Tongue (tissue), 2 donors: ENCODE measurements around the gene SEMA3E. TPM values are rescaled to one million over a fixed set of nuclear protein-coding genes. Genes with fewer than 3 reads are reported as not detected.
"Not testable (repeated sequence)": the region's sequence is repeated elsewhere in the genome, so short reads cannot be mapped to it uniquely, and the experiment has no call there.

Experiments used
- DNase-seq: peaks from one replicate; pipeline ENCODE4 v3.0.0-alpha.2; 2015
- total RNA-seq: library from RNA; depleted of rRNA; stranded (reverse); fragments of >200 nt; gene quantifications from one replicate; pipeline ENCODE4 v1.2.3, GENCODE V29; 2014

SEMA3E gene
- total RNA-seq, result 3.1 TPM

GRCh38 chr7:83648464-83649241 is at the start of gene SEMA3E:
SEMA3E (minus strand) TSS chr7:83649139.
- DNase-seq, result peak; percentile 59

DNA sequence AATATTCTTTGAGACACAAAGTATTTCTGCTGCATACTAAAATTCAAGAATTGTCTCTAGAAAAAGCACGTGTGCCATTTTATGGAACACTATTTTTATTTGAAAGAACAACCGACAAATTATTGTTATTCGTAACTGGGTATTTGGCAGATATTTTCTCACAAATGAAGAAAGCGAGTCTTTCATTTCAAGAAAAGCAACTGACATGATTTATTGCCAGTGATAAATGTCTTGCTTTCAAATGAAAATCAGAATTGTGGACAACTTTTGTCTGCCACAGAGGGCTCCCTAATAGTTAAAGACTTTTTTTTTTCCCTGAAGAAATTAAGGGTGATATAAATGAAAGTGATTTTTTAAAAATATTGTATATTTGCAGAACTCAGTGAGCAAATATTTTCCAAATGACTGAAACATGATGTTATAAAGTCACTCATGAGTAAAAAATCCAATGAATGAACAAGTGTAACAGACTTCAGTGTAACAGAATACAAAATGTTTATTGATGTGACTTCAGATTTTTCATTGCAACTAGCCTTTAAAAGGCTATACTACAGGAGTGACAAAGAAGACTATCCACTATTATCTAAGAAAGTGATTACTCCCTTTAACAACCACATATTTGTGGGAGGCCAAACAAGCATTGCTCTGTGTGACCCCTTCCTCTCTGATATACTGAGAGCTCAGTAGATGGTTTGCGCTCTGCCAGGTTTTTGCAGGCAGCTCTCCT is 49.0 kb upstream of the SEMA3E start:
- no peak for DNase-seq

DNA sequence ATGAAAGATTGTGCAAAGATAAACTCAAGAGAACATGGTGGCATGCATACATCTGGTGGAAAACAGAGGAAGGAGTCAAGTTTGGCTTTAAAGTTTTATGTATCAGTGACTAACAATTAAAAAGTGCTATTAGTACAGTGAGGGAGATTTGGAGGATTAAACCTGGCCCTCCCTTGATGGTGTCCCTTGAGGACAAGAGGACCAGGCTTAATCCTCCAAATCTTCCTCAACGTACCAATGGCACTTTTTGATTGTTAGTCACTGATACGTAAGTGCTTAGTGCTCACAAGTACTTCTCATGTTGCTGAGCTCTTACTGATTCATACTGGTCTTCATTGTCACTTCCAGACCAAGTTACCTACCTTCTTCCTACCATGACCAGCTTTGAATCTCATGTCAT is 47.2 kb upstream of the SEMA3E start:
- no peak for DNase-seq

- no peak for DNase-seq
Measured at GRCh38 chr7:83695128-83695960, 46.4 kb upstream of the SEMA3E start.

GRCh38 chr7:83693256-83693655 is 44.3 kb upstream of the SEMA3E start:
- no peak for DNase-seq

DNA sequence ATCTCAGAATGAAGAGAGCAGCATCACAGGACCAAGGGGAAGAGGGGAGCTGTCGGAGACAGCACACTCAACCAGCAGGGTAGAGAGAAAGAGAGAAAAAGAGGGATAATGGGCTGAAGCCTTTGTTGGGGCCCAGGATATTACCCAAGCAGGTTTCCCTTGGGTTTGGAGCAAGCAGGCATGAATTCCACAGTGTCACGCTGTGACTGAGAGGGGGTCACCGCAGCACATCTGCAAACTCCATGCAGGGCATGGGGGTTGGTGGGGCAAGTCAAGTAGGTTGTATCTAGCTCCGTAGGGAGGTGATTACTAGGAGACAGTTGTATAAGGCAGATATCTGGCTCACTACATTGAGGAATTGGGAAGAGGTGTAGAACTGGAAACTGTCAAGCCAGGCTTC is 42.2 kb upstream of the SEMA3E start:
- DNase-seq, result no peak

GRCh38 chr7:83689855-83690254 is 40.9 kb upstream of the SEMA3E start:
- DNase-seq, result no peak

DNA sequence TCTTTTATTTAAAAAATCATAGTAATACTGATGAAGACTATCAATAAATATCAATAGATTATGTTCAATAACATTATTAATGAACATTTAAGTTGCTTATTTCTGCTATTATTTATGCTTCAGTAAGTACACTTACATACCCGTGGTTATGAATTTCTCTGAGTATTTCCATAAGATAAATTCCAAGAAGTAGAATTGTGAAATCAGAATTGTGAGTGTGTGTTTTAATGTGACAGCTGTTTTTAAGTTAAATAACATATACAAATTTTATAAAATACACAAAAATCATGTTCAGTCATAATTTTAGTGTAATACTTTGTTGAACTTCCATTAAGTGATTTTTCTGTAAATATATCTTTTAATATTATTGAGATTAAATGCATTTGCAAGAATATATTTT is 37.5 kb upstream of the SEMA3E start:
- DNase-seq, result no peak

- no peak for DNase-seq
Measured at GRCh38 chr7:83684928-83685327, 36.0 kb upstream of the SEMA3E start.

GRCh38 chr7:83681200-83681778 is 32.4 kb upstream of the SEMA3E start:
- no peak for DNase-seq

DNA sequence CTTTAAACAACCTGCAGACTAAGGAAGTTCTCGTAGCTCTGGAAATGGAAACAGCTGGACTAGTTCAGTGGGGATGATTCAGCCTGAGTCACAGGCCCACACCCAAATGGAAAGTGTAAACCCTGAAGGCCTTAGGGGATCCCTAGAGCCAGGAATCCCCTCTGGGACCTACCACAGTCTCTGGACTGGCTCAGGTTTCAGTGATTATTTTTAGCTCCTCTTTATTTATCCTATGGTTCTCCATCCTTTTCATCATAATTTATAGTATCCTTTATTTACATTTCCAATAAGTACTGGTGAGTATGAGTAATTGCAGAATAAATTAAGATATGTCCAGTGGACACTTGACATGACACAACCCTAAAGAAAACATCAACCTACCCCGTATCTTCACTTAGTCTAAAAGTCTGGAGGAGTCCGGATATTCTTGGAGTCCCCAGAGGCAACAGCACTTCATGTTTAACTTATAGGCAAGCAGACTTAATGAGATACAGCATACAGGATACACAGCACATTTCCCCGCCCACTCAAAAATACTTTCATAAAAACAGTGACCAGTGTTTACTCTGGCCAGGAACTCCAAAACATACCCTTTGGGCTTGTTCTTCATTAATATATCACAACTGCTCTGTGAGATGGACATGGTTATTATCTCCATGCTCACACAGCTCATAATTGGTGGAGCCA is 28.4 kb upstream of the SEMA3E start:
- DNase-seq, result peak; percentile 38

- DNase-seq, result not testable (repeated sequence)
Measured at GRCh38 chr7:83673291-83673690, 24.4 kb upstream of the SEMA3E start.

- no peak for DNase-seq
Measured at GRCh38 chr7:83672157-83672556, 23.2 kb upstream of the SEMA3E start.

DNA sequence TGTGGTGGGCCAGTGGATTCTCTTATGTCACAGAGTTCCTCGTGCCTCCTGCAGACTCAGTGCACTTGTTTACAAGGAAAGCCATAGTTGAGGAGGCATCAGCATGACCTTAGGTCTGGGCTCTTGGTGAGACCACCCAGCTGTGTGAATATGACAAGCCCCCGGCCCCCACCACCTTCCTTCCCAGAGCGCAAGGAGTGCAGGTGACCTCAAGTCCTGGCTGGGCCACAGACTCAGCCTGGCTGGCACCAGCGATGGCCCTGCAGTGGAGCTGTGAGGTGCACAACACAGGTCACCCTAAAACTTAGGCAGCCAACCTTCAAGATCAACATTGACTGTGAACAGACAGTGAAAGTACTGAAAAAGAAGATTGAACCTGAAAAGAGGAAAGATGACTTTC is 14.2 kb upstream of the SEMA3E start:
- no peak for DNase-seq

GRCh38 chr7:83658126-83658525 is 9.2 kb upstream of the SEMA3E start:
- no peak for DNase-seq

GRCh38 chr7:83655951-83656556 is 7.1 kb upstream of the SEMA3E start:
- peak; percentile 61 for DNase-seq

GRCh38 chr7:83652481-83652880 is 3.5 kb upstream of the SEMA3E start:
- no peak for DNase-seq

DNA sequence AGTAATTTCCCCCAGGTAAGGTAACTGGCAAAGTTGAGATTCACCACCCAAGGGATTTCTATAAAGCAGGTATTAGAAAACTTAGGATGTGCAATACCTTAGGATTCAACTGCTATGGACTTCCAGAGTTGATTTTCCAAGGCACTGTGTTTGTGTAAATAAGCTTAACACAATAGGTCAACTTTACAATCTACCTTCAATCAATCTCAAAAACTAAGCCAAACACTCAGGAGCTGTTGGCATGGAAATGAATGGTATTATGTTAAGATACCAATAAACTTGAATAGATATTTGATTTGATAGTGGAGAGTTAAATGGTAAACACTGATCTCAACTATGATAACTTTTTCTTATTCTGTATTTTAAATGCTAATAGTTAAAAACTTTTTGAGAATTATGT is 762 bp upstream of the SEMA3E start:
- DNase-seq, result no peak

- DNase-seq, result no peak
Measured at GRCh38 chr7:83646027-83646426, 2.9 kb downstream of the SEMA3E start.

- DNase-seq, result no peak
Measured at GRCh38 chr7:83643739-83644138, 5.2 kb downstream of the SEMA3E start.

DNA sequence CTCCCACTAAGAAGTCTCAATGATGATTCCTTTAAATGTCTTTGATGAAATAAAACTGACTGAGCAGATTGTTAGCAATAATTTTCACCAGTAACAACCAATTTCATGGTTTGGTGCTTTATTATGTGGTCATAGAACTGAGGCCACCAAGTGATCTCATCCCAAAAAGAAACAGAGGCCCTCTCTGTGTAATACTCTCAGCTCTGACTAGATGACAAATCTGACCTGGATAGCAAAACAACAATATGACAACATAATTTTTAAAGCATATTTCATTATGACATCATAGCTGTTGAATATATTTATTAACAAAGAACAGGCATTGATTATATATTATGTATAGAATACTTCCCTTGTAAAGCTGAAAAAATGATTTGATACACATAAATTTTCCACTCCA is 5.9 kb downstream of the SEMA3E start:
- no peak for DNase-seq
